Fibroblast of lung (primary cell): ENCODE data around the gene METAP2. TPM values are rescaled to one million over a fixed set of nuclear protein-coding genes. Genes with fewer than 3 reads are reported as not detected.

Experiments used
- DNase-seq, 2 donors: peaks; one replicate each; pipeline versions ENCODE4 v3.0.0 to v3.0.0-alpha.2; 2010; ENCODE audit warnings: low read depth in 2 of 2
- H2AFZ ChIP-seq: 2 replicates; pipeline ENCODE4 v1.5.1; 2012; ENCODE audit warnings: low read length, control low read depth, inconsistent platforms
- H3K27ac ChIP-seq: 2 replicates; pipeline ENCODE4 v1.5.1; 2011; ENCODE audit warnings: low read length, control low read depth; ENCODE audit not compliant: insufficient read depth
- H3K27me3 ChIP-seq: 2 replicates; pipeline ENCODE4 v1.5.1; 2011; ENCODE audit warnings: mild to moderate bottlenecking, low read length; ENCODE audit not compliant: control insufficient read depth, insufficient read depth
- H3K36me3 ChIP-seq: 2 replicates; pipeline ENCODE4 v1.5.1; 2011; ENCODE audit warnings: low read length; ENCODE audit not compliant: control insufficient read depth, insufficient read depth
- H3K4me1 ChIP-seq: 2 replicates; pipeline ENCODE4 v1.5.1; 2011; ENCODE audit warnings: low read length; ENCODE audit not compliant: control insufficient read depth, insufficient read depth; ENCODE audit errors: extremely low read depth
- H3K4me2 ChIP-seq: 2 replicates; pipeline ENCODE4 v1.5.1; 2011; ENCODE audit warnings: low read length, control low read depth; ENCODE audit not compliant: insufficient read depth; ENCODE audit errors: extremely low read depth
- H3K4me3 ChIP-seq, 4 experiments: fragments of 200-600 bp in 1 of 4; sonication (generic) in 1 of 4; replicated peaks in 1 of 4; 2 replicates each; pipeline ENCODE4 v1.5.1; 2011 to 2016; ENCODE audit warnings: low read length in 4 of 4, low read depth in 3 of 4, mild to moderate bottlenecking in 3 of 4, control low read depth in 2 of 4, inconsistent platforms in 1 of 4, mixed read lengths in 1 of 4; ENCODE audit not compliant: insufficient read depth in 1 of 4; ENCODE audit errors: control extremely low read depth in 1 of 4
- H3K79me2 ChIP-seq: 2 replicates; pipeline ENCODE4 v1.5.1; 2012; ENCODE audit warnings: mild to moderate bottlenecking, low read length, inconsistent platforms; ENCODE audit not compliant: control insufficient read depth, insufficient read depth
- H3K9ac ChIP-seq: 2 replicates; pipeline ENCODE4 v1.5.1; 2011; ENCODE audit warnings: mild to moderate bottlenecking, low read length, control low read depth; ENCODE audit not compliant: insufficient read depth
- H3K9me3 ChIP-seq: 2 replicates; pipeline ENCODE4 v1.5.1; 2012; ENCODE audit warnings: low read depth, low read length; ENCODE audit not compliant: control insufficient read depth, insufficient read depth
- H4K20me1 ChIP-seq: 2 replicates; pipeline ENCODE4 v1.5.1; 2011; ENCODE audit warnings: low read length; ENCODE audit not compliant: control insufficient read depth, insufficient read depth; ENCODE audit errors: extremely low read depth
- CTCF ChIP-seq, 2 donors: IDR thresholded peaks in 1 of 2; conservative IDR thresholded peaks in 1 of 2; 1 replicate in 1 of 2; 2 replicates in 1 of 2; pipeline ENCODE4 v1.5.1; 2011 to 2012; ENCODE audit warnings: low read length in 2 of 2, control low read depth in 1 of 2, inconsistent platforms in 1 of 2, low read depth in 1 of 2, mild to moderate bottlenecking in 1 of 2
- EZH2 ChIP-seq: IDR thresholded peaks from 2 replicates; pipeline ENCODE4 v1.5.1; 2012; ENCODE audit warnings: low read length, control low read depth, mild to moderate bottlenecking; ENCODE audit errors: missing control alignments
- polyA minus RNA-seq: library from RNA; depleted of rRNA, polyadenylated mRNA; stranded (reverse); fragments of >200 nt; gene quantifications from 2 replicates; pipeline ENCODE4 v1.2.3, GENCODE V29; 2011; ENCODE audit warnings: low replicate concordance
- polyA plus RNA-seq, 2 donors: library from polyadenylated mRNA; depleted of rRNA in 1 of 2; stranded (reverse) in 1 of 2; unstranded in 1 of 2; fragments of >200 nt; gene quantifications; 2 replicates each; pipeline ENCODE4 v1.2.1, GENCODE V29; 2011 to 2012; ENCODE audit warnings: missing spikeins in 1 of 2
- total RNA-seq: library from RNA; depleted of rRNA; stranded (reverse); fragments of >200 nt; gene quantifications from 2 replicates; pipeline ENCODE4 v1.2.1, GENCODE V29; 2014

Gene METAP2
- total RNA-seq (78.9 and 90.4 TPM in 2 replicates), polyA plus RNA-seq (113 and 117 TPM in 2 replicates), polyA minus RNA-seq (5.1 and 6.5 TPM in 2 replicates)
- 104 and 109 TPM in 2 replicates for polyA plus RNA-seq (2012)

DNA sequence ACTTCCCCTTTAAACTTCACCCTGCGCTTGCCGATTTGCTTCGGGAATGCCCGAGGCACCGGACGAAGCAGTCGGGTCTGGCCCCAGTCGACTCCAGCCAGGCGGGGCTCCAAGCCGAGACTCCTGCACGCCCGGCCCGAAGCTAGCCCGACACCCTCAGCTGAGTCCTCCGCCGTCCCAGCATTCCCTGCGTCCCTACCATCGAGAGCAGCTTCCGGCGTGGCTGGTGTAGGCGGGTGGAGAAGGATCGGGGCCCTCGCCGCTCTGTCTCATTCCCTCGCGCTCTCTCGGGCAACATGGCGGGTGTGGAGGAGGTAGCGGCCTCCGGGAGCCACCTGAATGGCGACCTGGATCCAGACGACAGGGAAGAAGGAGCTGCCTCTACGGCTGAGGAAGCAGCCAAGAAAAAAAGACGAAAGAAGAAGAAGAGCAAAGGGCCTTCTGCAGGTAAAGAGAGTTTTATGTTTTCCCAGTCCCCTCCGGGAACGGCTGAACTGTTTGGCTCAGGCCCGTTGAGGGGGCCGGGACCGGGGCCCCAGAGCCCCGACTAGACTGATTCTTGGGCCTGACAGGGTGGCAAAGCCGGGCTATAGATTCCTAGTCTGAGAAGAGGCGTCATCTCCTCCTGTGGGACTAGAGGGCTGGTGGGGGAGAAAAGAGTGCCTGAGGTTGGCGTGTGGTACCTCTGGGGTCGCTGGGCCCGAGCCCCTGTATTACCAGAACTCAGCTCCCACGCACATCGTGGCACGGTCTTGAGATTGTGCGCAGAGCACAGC is at the start of gene METAP2:
METAP2 (plus strand) TSS at position 269 of the 776 bp plus-strand sequence; CDS start at position 297, 28 bp downstream.
- no peaks in the 10 kb centered on the region for H3K36me3 ChIP-seq
- peak within 1 kb of the TSS; percentile 88 for H3K27ac ChIP-seq
- TF ChIP-seq EZH2 (no peak), CTCF (conservative IDR thresholded peaks at IDR 0.05 in 1 of 2, IDR thresholded peaks at IDR 0.05 in 1 of 2; ENCODE audit: low read depth in 1 of 2, low read length in 2 of 2) (no peak)

DNA sequence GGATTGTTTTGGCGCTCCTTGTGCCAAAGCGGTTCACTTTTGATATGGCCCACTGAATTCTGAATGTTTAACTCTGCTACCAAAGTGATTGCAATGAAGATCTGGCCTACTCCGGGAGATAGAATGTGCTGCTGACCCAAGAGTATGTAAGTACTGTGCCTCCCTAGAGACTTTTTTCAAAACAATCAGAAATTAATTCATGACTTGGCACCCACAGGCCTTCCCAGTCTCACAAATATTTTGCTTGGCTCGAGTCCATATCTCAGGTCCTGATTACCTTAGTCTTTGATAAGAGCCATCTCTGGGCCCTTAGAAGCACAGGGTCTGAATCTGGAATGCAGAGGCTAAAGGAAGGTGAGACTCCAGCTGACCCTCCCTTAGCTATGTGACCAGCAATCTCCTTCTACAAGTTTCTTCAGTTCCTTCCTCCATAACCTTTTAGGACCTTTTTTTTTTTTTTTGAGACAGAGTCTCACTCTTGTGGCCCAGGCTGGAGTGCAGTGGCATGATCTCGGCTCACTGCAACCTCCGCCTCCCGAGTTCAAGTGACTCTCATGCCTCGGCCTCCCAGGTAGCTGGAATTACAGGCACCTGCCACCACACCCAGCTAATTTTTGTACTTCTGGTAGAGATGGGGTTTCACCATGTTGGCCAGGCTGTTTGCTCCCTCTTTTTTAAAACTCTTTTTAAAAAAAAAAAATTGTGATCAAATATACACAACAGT is 49.5 kb upstream of the METAP2 start:
- Histone ChIP-seq H3K27ac (no peak overlapping the region), H4K20me1 (no peaks in the 10 kb centered on the region), H3K27me3 (no peaks in the 10 kb centered on the region), H3K4me1 (no peaks in the 10 kb centered on the region), H3K9me3 (no peaks in the 10 kb centered on the region), H3K9ac (no peak overlapping the region), H3K4me3 (no peak overlapping the region), H2AFZ (no peak overlapping the region), H3K4me2 (no peak overlapping the region), H3K79me2 (no peaks in the 10 kb centered on the region), H3K36me3 (no peaks in the 10 kb centered on the region)
- DNase-seq, result no peak
- TF ChIP-seq EZH2 (no peak), CTCF (conservative IDR thresholded peaks at IDR 0.05 in 1 of 2, IDR thresholded peaks at IDR 0.05 in 1 of 2; ENCODE audit: low read depth in 1 of 2, low read length in 2 of 2) (no peak)

More for the DNA sequence above, at the start of gene METAP2:
- no peaks in the 10 kb centered on the region for H3K9me3 ChIP-seq
- H3K4me1 ChIP-seq, result peaks cover 4% of the 10 kb centered on the region
- peak within 1 kb of the TSS; percentile 72 to 99 (median 86) for H3K4me3 ChIP-seq
- H3K27me3 ChIP-seq, result no peaks in the 10 kb centered on the region
- peak; percentile 96 to 97 for DNase-seq
- no peaks in the 10 kb centered on the region for H4K20me1 ChIP-seq
- peak within 1 kb of the TSS; percentile 99 for H3K4me2 ChIP-seq
- peak within 1 kb of the TSS; percentile 87 for H3K9ac ChIP-seq
- H2AFZ ChIP-seq, result peak within 1 kb of the TSS; percentile 94
- peaks cover 50% of the 10 kb centered on the region for H3K79me2 ChIP-seq

- Histone ChIP-seq H4K20me1 (no peaks in the 10 kb centered on the region), H3K36me3 (no peaks in the 10 kb centered on the region), H3K27me3 (no peaks in the 10 kb centered on the region), H3K9me3 (no peaks in the 10 kb centered on the region), H3K4me3 (no peak overlapping the region), H3K79me2 (no peaks in the 10 kb centered on the region), H3K27ac (no peak overlapping the region), H2AFZ (no peak overlapping the region), H3K4me2 (no peak overlapping the region), H3K9ac (no peak overlapping the region), H3K4me1 (no peaks in the 10 kb centered on the region)
- no peak for DNase-seq
- TF ChIP-seq EZH2, result no peak
- no peak for TF ChIP-seq CTCF (conservative IDR thresholded peaks at IDR 0.05 in 1 of 2, IDR thresholded peaks at IDR 0.05 in 1 of 2; ENCODE audit: low read depth in 1 of 2, low read length in 2 of 2)
Measured at GRCh38 chr12:95429172-95429510, 44.8 kb upstream of the METAP2 start.
